GM18520 (cell line): ENCODE results near the gene IMPDH1.

Source experiments
- ATAC-seq: cut with Tn5 transposase; IDR thresholded peaks from one replicate; pipeline ENCODE4 v1.9.1; 2021; ENCODE audit not compliant: unreplicated experiment

Gene IMPDH1

GRCh38 chr7:128389618-128390329 lies 20.0 kb downstream of the IMPDH1 start:
- ATAC-seq, result no peak

DNA sequence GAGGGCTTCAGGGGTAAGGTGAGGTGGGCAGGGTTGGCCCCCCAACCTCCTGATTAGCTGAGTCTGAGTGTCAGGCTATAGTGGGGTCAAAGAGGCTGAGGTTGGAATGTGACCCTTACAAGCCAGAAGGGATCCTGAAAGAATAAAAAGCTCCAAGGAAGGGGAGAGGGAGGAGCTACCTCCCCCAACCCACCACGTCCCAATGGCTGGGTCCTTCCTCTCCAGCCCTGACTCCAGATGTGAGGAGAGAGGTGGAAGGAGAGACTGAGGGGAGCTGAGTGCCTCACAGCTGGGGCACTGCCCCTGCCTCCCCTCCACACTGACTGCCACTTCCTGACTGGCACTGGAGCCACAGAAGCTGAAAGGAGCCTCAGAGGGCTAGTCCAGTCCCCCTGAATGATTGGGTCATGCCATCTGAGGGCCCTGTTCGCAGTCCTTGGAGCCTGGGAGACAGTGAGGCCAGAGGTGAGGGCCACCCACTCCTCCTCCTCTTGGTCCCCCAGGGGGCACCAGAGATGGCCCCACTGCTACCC lies 20.6 kb downstream of the IMPDH1 start:
- ATAC-seq, result no peak

DNA sequence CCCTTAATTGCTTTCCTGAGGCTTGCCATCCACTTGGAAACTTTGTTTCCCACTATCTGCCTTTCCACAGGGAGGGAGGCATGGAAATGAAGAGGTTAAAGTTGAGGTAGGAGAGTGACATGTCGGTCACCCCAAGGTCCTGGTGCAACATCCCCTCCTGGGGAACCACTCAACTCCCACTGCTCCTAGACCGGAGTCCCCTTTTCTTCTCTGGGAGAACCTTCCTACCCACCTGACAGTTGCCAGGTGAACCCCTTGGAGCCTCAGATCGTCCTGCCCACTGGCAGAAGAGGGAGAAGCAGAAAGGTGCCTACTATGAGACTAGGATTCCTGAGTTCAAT lies 21.7 kb downstream of the IMPDH1 start:
- no peak for ATAC-seq

DNA sequence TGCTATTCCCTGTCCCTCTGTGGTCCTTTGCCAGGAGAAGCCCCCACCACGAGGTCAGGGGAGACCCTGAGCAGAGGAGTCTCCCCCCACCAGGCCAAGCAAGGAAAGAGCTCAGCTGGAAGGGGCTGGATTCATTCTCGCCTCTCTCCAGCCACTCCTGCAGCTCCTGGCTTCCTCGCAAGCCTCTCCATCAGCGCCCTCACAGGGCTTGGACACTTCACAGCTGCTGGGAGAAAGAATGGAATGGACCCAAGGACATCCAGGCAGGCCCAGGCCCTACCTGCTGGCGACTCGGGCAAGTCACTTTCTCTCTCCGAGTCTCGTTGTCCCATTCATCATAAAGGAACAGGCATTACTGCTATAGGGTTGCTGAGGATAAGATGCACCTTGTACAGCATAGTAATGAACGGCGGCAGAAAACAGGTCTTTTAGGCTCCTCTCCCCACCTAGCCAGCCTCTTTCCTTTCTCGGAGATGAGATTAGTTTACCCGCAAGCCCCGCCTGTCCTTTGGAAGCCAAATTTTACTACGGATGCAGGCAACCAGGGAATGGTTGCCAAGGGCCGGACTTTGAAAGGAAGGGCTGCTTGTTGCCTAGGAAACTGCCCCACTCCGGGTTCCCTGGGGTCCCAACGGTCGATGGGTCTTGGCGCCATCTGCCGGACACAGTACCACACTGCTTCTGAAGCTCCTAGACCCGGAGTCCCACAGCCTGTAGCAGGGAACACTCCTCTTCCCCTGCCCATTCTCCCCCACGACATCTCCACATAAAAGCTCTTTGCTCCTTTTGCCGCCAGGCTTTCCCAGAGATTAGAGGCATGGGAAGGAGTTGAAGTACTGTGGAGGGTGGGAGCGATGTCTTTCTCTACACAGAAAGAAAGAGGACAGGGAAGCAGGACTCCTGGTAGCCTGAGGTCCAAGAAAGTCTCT lies 22.3 kb downstream of the IMPDH1 start:
- no peak for ATAC-seq

GRCh38 chr7:128385988-128386925 lies 23.5 kb downstream of the IMPDH1 start:
- ATAC-seq, result no peak

DNA sequence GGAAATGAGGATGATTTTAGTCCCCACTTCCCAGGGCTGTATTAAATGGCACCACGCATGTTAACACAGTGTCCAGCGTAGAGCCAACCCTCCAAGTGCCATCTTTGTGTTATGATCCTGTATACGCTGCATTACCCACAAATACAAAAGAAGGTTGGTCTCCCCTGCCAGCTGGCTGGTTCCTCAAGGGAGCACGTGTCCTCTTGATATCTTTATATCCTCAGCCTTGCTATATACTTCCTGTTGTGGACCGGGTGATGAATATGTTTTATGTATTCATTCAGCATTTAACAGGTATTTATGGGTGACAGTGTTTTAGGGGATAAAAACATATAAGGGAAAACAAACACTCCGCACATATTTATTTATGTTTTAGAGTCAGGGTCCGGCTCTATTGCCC lies 25.1 kb downstream of the IMPDH1 start:
- no peak for ATAC-seq

DNA sequence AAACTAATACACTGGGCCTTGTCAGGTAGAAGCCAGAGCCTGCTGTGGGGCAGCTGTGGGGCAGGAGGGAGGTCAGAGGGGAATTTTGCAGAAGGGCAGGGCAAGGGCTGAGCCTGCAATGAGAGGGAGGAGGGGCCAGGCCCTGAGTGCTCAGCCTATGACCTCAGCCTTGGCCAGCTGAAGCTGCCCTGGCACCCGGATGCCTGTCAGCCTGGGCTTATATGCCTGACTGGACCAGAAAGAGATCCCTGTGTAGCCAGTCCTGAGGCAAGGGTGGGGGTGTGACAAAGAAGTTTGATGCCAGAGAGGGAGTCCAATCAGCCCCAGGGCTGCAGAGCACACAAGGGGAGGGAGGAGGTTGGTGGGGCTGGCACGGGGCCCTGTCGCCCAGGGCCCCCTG lies 26.0 kb downstream of the IMPDH1 start:
- ATAC-seq, result no peak

- no peak for ATAC-seq
Observed at GRCh38 chr7:128381161-128381821, 28.5 kb downstream of the IMPDH1 start.

DNA sequence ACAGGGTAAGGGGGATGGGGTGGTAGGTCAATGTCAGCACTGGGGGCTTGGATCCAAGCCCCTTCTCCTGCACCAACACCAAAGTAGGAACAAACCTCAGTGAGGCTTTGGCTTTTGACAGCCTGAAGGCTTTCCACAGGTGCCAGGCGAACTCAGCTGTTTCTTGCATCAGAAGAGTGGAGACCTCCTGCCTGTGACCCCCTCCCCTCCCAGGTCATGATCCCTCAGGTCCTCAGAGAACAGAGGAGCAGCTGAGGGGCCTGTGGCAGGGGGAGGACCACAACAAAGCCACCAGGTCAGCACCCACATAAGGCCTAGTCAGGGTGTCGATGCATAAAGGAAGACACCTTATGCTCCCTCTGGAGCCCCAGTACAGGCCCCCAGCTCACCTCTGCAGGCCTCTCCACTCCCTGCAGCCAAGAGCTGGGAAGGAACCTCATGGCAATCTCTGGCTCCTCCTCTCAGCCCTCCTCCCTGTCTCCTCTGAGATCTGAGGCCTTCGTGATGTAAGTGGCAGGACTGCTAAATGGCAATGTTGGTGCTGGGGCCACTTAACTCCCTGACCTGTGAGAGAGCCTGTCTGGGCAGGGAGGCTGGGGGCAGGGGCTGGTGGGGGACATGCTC lies 29.2 kb downstream of the IMPDH1 start:
- no peak for ATAC-seq

DNA sequence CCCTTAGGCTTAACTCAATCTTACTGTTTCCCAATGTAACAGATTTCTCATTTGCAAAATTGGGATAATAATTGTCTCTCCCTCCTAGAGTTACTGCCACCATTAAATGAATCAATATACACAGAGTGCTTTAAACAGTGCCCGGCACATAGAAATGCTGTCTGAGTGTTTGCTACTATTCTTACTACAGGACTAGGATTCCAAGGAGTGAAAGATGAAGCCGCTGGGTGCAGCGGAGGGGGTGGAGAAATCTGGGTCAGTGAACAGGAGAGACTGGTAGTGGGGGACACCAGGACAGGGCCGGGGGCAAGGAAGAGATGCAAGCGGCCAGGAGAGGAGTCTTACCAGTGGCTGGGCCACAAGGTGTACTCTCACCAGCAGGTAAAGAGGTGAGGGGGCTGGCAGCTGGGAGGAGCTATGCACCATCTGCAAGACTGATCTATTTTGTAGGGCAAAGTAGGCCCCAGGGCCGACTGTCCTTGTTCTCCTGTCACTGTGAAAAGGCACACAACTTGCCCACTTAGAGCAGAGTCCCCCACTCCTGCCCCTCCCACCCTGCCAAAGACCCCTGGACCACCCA lies 29.8 kb downstream of the IMPDH1 start:
- no peak for ATAC-seq

DNA sequence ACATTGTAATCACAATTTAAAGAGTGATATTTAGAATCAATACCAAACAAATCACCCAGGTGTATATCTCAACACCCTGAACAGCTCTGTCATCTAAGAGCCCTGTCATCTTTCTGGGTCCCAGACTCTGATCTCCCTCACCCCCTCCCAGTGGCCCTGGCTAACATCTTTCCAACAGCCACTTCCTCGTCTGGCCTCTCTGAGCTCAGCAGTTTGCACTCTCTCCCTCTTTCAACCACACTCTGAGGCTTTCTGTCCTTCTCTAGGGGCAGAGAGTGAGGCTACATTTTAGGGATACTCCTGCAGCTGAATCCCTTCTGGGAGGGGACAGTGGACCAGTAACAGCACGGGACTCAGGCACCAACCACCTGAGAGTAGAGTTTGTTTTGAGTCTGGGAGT lies 31.1 kb downstream of the IMPDH1 start:
- ATAC-seq, result no peak

DNA sequence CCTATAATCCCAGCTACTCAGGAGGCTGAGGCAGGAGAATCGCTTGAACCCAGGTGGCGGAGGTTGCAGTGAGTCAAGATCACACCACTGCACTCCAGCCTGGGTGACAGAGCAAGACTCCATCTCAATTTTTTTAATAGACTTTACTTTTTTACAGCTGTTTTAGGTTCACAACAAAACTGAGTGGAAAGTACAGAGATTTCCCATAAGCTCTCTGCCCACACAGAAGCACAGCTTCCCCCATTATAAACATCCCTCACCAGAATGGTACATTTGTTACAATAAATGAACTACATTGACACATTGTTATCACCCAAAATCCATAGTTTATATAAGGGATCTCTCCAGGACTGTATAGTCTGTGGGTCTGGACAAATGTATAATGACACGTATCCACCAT lies 33.7 kb downstream of the IMPDH1 start:
- ATAC-seq, result no peak

DNA sequence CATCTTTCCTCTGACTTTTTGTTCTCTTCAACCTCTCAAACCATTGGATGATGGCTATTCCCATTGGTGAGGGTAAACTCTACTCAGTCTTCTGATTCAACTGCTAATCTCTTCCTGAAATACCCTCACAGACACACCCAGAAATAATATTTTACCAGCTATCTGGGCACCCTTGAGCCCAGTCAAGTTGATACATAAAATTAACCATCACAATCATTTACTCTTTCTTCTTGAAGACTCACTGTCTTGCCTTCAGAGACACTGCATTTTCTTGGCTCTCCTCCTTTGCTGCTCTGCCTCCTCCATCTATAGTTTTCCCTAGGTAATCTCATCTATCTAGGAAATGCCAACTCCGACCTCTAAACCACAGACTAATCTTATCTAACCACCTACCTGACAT lies 35.7 kb downstream of the IMPDH1 start:
- ATAC-seq, result no peak

GRCh38 chr7:128373606-128374005 lies 36.2 kb downstream of the IMPDH1 start:
- ATAC-seq, result no peak

GRCh38 chr7:128370491-128370890 lies 39.3 kb downstream of the IMPDH1 start:
- no peak for ATAC-seq

DNA sequence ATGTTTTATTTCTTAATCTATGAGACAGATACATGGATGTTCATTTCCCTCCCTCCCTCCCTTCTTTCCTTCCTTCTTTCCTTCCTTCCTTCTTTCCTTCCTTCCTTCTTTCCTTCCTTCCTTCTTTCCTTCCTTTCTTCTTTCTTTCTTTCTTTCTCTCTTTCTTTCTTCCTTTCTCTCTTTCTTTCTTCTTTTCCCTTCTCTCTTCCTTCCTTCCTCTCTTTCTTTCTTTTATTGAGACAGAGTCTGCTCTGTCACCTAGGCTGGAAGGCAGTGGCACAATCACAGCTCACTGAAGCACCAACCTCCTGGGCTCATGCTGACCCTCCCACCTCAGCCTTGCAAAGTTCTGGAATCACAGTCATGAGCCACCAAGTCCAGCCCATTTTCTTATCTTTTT lies 42.8 kb downstream of the IMPDH1 start:
- ATAC-seq, result no peak

- no peak for ATAC-seq
Observed at GRCh38 chr7:128366300-128366699, 43.5 kb downstream of the IMPDH1 start.

DNA sequence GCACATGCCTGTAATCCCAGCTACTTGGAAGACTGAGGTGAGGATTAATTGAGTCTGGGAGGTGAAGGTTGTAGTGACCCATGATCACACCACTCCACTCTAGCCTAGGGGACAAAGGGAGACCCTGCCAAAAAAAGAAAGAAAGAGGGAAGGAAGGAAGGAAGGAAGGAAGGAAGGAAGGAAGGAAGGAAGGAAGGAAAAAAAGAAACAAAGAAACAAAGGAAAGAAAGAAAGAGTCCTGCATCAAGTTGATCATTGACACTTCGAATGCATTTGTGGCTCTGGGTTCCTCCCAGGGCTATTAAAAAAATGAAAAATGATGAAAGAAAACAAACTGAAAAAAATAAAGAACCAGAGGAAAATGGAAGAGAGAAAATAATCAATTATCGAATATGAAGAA lies 44.4 kb downstream of the IMPDH1 start:
- no peak for ATAC-seq

DNA sequence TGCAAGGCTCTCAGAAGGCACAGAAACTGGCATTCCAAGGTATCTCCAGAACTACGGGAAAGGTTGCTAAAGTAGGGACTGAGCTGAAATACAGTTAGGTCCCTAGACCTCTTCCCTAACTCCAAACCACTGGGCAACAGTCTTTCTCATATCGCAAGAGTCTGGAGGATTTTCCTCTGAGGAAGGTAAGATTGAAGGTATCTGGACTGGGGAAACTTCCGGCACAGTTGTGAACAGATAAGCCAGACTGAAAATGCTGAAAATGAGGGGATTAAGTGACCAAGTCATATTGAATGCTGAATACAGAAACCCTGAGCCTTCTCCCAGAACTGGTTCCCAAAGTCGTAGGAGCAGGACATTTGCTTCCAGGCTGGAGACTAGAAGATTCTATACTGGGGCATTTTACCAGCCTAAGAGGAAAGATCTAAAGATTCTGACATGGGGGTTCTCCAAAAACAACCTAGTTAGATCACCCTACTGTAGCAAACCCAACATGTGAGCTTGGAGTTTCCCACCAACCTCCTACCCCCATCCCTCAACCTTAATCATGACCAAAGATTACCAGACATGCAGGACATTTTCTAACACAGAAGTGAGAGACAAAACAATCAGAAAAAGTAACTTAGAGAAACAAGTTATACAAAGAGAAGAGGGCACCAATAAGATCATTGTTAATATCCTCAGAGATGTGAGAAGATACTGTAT lies 45.5 kb downstream of the IMPDH1 start:
- no peak for ATAC-seq
